ENCODE measurements around the gene TOLLIP. TPM values are rescaled to one million over a fixed set of nuclear protein-coding genes. Genes with fewer than 3 reads are reported as not detected.

TOLLIP gene
- total RNA-seq, 1 experiment from 2014 or later: 32.3 TPM

DNA sequence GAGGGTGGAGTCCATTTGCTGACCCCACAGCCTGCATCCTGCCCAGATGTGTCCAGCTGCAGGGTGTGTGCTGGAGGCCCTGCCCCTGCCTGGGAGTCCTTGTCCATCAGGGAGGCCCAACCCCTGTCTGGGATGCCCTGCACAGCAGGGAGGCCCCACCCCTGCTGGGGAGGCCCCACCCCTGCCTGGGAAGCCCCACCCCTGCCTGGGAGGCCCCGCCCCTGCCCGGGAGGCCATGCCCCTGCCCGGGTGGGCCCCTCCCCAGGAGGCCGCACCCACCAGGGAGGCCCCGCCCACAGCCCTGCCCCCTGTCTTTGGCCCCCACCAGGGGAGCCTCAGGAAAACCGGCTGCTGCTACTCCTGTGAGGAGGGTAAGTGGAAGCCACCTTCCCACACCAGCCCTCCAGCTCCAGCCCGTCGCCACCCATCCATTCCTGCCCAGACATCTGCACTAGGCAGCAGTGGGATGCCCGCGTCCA is 49.4 kb downstream of the TOLLIP start (continued):
- TF ChIP-seq ZNF121 (CRISPR knock-in tag; IDR thresholded peaks at IDR 0.05) (no peak), ELF4 (CRISPR knock-in tag; IDR thresholded peaks at IDR 0.05; ENCODE audit: low read depth) (no peak), ZNF138 (CRISPR knock-in tag; conservative IDR thresholded peaks at IDR 0.05) (no peak), ZNF671 (CRISPR knock-in tag; IDR thresholded peaks at IDR 0.05) (no peak), HMGA2 (CRISPR knock-in tag; IDR thresholded peaks at IDR 0.05) (no peak)
- TF ChIP-seq, protein P1, sequence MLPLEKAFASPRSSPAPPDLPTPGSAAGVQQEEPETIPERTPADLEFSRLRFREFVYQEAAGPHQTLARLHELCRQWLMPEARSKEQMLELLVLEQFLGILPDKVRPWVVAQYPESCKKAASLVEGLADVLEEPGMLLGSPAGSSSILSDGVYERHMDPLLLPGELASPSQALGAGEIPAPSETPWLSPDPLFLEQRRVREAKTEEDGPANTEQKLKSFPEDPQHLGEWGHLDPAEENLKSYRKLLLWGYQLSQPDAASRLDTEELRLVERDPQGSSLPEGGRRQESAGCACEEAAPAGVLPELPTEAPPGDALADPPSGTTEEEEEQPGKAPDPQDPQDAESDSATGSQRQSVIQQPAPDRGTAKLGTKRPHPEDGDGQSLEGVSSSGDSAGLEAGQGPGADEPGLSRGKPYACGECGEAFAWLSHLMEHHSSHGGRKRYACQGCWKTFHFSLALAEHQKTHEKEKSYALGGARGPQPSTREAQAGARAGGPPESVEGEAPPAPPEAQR (CRISPR knock-in tag; IDR thresholded peaks at IDR 0.05): no peak

DNA sequence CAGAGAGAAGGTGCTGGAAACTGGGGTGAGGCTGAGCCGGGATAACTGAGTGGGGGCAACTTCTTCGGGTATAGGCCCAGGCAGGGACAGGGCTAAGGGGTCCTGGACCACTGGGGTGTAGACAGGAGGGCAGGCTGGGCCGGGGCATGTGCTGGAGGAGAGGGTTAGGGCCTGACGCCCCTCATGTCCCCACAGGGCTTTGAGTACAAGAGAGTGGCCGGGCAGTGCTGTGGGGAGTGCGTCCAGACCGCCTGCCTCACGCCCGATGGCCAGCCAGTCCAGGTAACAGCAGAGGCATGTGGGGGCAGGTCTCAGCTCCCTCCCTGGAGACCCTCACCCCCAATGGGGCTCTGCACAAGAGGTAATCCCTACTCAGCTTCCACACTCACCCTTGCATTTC is 49.9 kb downstream of the TOLLIP start:
- H3K27me3 Mint-ChIP-seq (ENCODE audit: low read depth): peaks cover 3% of the 10 kb centered on the region
- H3K36me3 Mint-ChIP-seq: peaks cover 4% of the 10 kb centered on the region

DNA sequence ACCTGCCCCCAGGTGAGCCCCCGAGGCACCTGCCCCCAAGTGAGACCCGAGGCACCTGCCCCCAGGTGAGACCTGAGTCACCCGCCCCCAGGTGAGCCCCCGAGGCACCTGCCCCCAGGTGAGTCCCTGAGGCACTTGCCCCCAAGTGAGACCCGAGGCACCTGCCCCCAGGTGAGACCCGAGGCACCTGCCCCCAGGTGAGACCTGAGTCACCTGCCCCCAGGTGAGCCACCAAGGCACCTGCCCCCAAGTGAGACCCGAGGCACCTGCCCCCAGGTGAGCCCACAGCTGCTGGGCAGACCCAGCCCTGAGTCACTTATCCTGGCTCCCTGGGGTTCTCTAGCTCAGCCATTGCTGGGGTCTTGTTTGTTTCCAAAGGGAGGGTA is 50.4 kb downstream of the TOLLIP start:
- CTCF ChIA-PET: no interaction called here
- no peak for DNase-seq (ENCODE audit: low spot score)
- ATAC-seq: no peak
- no peaks in the 10 kb centered on the region for H3K36me3 Mint-ChIP-seq
- H3K27me3 Mint-ChIP-seq (ENCODE audit: low read depth): no peaks in the 10 kb centered on the region
- H3K9me3 Mint-ChIP-seq: no peaks in the 10 kb centered on the region; the same call in 1 of the 2 replicates
- POLR2A ChIA-PET: no interaction called here
- H3K27ac Mint-ChIP-seq: no peak overlapping the region
- no peak overlapping the region for H3K4me3 Mint-ChIP-seq
- peaks cover 3% of the 10 kb centered on the region; the same call in 1 of the 2 replicates for H3K4me1 Mint-ChIP-seq
- no peak for TF ChIP-seq GTF2I (CRISPR knock-in tag; conservative IDR thresholded peaks at IDR 0.05)
- TF ChIP-seq ZNF416 (CRISPR knock-in tag; IDR thresholded peaks at IDR 0.05): no peak
- TF ChIP-seq, protein P2, sequence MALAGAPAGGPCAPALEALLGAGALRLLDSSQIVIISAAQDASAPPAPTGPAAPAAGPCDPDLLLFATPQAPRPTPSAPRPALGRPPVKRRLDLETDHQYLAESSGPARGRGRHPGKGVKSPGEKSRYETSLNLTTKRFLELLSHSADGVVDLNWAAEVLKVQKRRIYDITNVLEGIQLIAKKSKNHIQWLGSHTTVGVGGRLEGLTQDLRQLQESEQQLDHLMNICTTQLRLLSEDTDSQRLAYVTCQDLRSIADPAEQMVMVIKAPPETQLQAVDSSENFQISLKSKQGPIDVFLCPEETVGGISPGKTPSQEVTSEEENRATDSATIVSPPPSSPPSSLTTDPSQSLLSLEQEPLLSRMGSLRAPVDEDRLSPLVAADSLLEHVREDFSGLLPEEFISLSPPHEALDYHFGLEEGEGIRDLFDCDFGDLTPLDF (CRISPR knock-in tag; IDR thresholded peaks at IDR 0.05): no peak
- TF ChIP-seq, protein P3, sequence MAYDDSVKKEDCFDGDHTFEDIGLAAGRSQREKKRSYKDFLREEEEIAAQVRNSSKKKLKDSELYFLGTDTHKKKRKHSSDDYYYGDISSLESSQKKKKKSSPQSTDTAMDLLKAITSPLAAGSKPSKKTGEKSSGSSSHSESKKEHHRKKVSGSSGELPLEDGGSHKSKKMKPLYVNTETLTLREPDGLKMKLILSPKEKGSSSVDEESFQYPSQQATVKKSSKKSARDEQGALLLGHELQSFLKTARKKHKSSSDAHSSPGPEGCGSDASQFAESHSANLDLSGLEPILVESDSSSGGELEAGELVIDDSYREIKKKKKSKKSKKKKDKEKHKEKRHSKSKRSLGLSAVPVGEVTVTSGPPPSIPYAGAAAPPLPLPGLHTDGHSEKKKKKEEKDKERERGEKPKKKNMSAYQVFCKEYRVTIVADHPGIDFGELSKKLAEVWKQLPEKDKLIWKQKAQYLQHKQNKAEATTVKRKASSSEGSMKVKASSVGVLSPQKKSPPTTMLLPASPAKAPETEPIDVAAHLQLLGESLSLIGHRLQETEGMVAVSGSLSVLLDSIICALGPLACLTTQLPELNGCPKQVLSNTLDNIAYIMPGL (CRISPR knock-in tag; IDR thresholded peaks at IDR 0.05): no peak

More for the DNA sequence above, 49.9 kb downstream of the TOLLIP start:
- ChIA-PET POLR2A (no interaction called here), CTCF (interaction anchor here (0.6 kb wide), 2 partner anchors 33 to 1633 kb away, joined by 3 read pairs; no protein-coding TSS in a partner anchor)
- H3K27ac Mint-ChIP-seq: no peak overlapping the region
- TF ChIP-seq, protein P4, sequence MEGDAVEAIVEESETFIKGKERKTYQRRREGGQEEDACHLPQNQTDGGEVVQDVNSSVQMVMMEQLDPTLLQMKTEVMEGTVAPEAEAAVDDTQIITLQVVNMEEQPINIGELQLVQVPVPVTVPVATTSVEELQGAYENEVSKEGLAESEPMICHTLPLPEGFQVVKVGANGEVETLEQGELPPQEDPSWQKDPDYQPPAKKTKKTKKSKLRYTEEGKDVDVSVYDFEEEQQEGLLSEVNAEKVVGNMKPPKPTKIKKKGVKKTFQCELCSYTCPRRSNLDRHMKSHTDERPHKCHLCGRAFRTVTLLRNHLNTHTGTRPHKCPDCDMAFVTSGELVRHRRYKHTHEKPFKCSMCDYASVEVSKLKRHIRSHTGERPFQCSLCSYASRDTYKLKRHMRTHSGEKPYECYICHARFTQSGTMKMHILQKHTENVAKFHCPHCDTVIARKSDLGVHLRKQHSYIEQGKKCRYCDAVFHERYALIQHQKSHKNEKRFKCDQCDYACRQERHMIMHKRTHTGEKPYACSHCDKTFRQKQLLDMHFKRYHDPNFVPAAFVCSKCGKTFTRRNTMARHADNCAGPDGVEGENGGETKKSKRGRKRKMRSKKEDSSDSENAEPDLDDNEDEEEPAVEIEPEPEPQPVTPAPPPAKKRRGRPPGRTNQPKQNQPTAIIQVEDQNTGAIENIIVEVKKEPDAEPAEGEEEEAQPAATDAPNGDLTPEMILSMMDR (IDR thresholded peaks at IDR 0.05): no peak
- TF ChIP-seq, protein P5, sequence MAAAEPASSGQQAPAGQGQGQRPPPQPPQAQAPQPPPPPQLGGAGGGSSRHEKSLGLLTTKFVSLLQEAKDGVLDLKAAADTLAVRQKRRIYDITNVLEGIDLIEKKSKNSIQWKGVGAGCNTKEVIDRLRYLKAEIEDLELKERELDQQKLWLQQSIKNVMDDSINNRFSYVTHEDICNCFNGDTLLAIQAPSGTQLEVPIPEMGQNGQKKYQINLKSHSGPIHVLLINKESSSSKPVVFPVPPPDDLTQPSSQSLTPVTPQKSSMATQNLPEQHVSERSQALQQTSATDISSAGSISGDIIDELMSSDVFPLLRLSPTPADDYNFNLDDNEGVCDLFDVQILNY (CRISPR knock-in tag; IDR thresholded peaks at IDR 0.05): no peak
- TF ChIP-seq, protein P6, sequence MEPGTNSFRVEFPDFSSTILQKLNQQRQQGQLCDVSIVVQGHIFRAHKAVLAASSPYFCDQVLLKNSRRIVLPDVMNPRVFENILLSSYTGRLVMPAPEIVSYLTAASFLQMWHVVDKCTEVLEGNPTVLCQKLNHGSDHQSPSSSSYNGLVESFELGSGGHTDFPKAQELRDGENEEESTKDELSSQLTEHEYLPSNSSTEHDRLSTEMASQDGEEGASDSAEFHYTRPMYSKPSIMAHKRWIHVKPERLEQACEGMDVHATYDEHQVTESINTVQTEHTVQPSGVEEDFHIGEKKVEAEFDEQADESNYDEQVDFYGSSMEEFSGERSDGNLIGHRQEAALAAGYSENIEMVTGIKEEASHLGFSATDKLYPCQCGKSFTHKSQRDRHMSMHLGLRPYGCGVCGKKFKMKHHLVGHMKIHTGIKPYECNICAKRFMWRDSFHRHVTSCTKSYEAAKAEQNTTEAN (CRISPR knock-in tag; IDR thresholded peaks at IDR 0.05): no peak
- TF ChIP-seq, protein P7, sequence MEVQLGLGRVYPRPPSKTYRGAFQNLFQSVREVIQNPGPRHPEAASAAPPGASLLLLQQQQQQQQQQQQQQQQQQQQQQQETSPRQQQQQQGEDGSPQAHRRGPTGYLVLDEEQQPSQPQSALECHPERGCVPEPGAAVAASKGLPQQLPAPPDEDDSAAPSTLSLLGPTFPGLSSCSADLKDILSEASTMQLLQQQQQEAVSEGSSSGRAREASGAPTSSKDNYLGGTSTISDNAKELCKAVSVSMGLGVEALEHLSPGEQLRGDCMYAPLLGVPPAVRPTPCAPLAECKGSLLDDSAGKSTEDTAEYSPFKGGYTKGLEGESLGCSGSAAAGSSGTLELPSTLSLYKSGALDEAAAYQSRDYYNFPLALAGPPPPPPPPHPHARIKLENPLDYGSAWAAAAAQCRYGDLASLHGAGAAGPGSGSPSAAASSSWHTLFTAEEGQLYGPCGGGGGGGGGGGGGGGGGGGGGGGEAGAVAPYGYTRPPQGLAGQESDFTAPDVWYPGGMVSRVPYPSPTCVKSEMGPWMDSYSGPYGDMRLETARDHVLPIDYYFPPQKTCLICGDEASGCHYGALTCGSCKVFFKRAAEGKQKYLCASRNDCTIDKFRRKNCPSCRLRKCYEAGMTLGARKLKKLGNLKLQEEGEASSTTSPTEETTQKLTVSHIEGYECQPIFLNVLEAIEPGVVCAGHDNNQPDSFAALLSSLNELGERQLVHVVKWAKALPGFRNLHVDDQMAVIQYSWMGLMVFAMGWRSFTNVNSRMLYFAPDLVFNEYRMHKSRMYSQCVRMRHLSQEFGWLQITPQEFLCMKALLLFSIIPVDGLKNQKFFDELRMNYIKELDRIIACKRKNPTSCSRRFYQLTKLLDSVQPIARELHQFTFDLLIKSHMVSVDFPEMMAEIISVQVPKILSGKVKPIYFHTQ (CRISPR knock-in tag; IDR thresholded peaks at IDR 0.05): no peak
- no peak overlapping the region for H3K4me3 Mint-ChIP-seq
- no peak for ATAC-seq
- DNase-seq (ENCODE audit: low spot score): no peak
- peaks cover 3% of the 10 kb centered on the region; the same call in 1 of the 2 replicates for H3K4me1 Mint-ChIP-seq
- H3K9me3 Mint-ChIP-seq: peaks cover 3% of the 10 kb centered on the region

Data from WTC11 (cell line).